Measurements from ENCODE around the gene MICAL2.

- TF ChIP-seq, protein P1, sequence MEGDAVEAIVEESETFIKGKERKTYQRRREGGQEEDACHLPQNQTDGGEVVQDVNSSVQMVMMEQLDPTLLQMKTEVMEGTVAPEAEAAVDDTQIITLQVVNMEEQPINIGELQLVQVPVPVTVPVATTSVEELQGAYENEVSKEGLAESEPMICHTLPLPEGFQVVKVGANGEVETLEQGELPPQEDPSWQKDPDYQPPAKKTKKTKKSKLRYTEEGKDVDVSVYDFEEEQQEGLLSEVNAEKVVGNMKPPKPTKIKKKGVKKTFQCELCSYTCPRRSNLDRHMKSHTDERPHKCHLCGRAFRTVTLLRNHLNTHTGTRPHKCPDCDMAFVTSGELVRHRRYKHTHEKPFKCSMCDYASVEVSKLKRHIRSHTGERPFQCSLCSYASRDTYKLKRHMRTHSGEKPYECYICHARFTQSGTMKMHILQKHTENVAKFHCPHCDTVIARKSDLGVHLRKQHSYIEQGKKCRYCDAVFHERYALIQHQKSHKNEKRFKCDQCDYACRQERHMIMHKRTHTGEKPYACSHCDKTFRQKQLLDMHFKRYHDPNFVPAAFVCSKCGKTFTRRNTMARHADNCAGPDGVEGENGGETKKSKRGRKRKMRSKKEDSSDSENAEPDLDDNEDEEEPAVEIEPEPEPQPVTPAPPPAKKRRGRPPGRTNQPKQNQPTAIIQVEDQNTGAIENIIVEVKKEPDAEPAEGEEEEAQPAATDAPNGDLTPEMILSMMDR (IDR thresholded peaks at IDR 0.05): no peak
- TF ChIP-seq POLR2A (IDR thresholded peaks at IDR 0.05): no peak
These were observed 6.8 kb upstream of the MICAL2 start for GRCh38 chr11:12103411-12104225.
